Upper lobe of right lung (tissue), 1 donor: Measurements from ENCODE around the gene PARP16. TPM values are rescaled to one million over a fixed set of nuclear protein-coding genes. Genes with fewer than 3 reads are reported as not detected.

ENCODE experiments used
- ATAC-seq: fragments of 200-7000 bp; cut with Tn5 transposase; one replicate; pipeline ENCODE4 v1.9.1; 2020; ENCODE audit warnings: mild to moderate bottlenecking, moderate library complexity
- DNase-seq: peaks from one replicate; pipeline ENCODE4 v3.0.0-alpha.2; 2020
- H3K27ac ChIP-seq: fragments of 200-600 bp; one replicate; pipeline ENCODE4 v1.8.0; 2022
- H3K27me3 ChIP-seq: fragments of 200-600 bp; one replicate; pipeline ENCODE4 v1.8.0; 2022; ENCODE audit warnings: mild to moderate bottlenecking
- H3K36me3 ChIP-seq: fragments of 200-600 bp; one replicate; pipeline ENCODE4 v1.8.0; 2022
- H3K4me1 ChIP-seq: fragments of 200-600 bp; one replicate; pipeline ENCODE4 v1.8.0; 2022
- H3K4me3 ChIP-seq: fragments of 200-600 bp; one replicate; pipeline ENCODE4 v1.8.0; 2022; ENCODE audit warnings: mild to moderate bottlenecking
- H3K9me3 ChIP-seq: fragments of 200-600 bp; one replicate; pipeline ENCODE4 v1.8.0; 2022
- intact Hi-C: fragments of 100-400 bp; cut with DNase I; formaldehyde crosslinking; loops from one replicate; pipeline ENCODE4 v1.11.0; 2022
- total RNA-seq: library from RNA; stranded (reverse); fragmentation: NEBNext Ultra II Directional; extraction: Animal tissue kit (Norgen Biotek cat#: 25700); gene quantifications from one replicate; pipeline ENCODE4 v1.2.1, GENCODE V29; 2021
- TF ChIP-seq, protein P1 (sequence below): fragments of 200-600 bp; IDR thresholded peaks from one replicate; pipeline ENCODE4 v1.8.0; 2022; ENCODE audit warnings: antibody characterized with exemption
- donor health status: DM: no; HTN: yes; CAD: no; lungs with severe emphysema.

The PARP16 gene
- total RNA-seq, 1 donor from 2014 or later, result 8.3 TPM

GRCh38 chr15:65285291-65286068 is 1.2 kb downstream of the PARP16 start:
- DNase-seq, result no peak
- ATAC-seq, result no peak
- Histone ChIP-seq H3K36me3 (no peaks in the 10 kb centered on the region), H3K4me1 (peaks cover 14% of the 10 kb centered on the region), H3K4me3 (peak overlapping the region; percentile 68), H3K9me3 (no peaks in the 10 kb centered on the region), H3K27ac (peak overlapping the region; percentile 80), H3K27me3 (no peaks in the 10 kb centered on the region)
- intact Hi-C loops, result no loop called here
- TF ChIP-seq, protein P1, sequence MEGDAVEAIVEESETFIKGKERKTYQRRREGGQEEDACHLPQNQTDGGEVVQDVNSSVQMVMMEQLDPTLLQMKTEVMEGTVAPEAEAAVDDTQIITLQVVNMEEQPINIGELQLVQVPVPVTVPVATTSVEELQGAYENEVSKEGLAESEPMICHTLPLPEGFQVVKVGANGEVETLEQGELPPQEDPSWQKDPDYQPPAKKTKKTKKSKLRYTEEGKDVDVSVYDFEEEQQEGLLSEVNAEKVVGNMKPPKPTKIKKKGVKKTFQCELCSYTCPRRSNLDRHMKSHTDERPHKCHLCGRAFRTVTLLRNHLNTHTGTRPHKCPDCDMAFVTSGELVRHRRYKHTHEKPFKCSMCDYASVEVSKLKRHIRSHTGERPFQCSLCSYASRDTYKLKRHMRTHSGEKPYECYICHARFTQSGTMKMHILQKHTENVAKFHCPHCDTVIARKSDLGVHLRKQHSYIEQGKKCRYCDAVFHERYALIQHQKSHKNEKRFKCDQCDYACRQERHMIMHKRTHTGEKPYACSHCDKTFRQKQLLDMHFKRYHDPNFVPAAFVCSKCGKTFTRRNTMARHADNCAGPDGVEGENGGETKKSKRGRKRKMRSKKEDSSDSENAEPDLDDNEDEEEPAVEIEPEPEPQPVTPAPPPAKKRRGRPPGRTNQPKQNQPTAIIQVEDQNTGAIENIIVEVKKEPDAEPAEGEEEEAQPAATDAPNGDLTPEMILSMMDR, result no peak

GRCh38 chr15:65278480-65278879 is 8.2 kb downstream of the PARP16 start:
- ATAC-seq, result peak; percentile 24
- H3K4me3 ChIP-seq, result no peak overlapping the region
- H3K27me3 ChIP-seq, result no peaks in the 10 kb centered on the region
- intact Hi-C loops, result no loop called here
- H3K9me3 ChIP-seq, result no peaks in the 10 kb centered on the region
- peaks cover 5% of the 10 kb centered on the region for H3K4me1 ChIP-seq
- DNase-seq, result no peak
- TF ChIP-seq, protein P1, result no peak
- H3K27ac ChIP-seq, result no peak overlapping the region
- no peaks in the 10 kb centered on the region for H3K36me3 ChIP-seq

DNA sequence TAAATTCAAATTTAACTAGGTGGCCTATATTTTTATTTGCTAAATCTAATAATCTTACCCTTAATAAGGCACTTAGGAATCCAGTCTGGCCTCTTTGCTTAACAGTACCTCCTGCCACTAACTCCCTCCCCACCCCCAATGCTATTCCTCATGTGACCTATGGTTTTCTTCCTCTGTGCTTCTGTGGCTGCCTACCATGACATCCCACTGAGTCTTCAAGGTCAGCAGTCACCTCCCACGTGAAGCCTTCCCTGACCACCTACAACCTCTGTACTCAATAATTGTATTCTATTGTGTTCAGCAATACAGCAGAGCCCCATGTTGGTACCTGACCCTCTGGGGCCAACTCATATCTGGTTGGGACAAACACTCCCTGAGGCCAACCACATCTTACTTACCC is 9.7 kb downstream of the PARP16 start:
- H3K4me3 ChIP-seq, result no peak overlapping the region
- H3K27me3 ChIP-seq, result no peaks in the 10 kb centered on the region
- H3K4me1 ChIP-seq, result peaks cover 5% of the 10 kb centered on the region
- intact Hi-C loops, result no loop called here
- H3K9me3 ChIP-seq, result no peaks in the 10 kb centered on the region
- H3K27ac ChIP-seq, result no peak overlapping the region
- H3K36me3 ChIP-seq, result no peaks in the 10 kb centered on the region
- TF ChIP-seq, protein P1, result no peak
- no peak for DNase-seq
- peak; percentile 62 for ATAC-seq

GRCh38 chr15:65275728-65276126 is 11.0 kb downstream of the PARP16 start:
- ATAC-seq (no peak), DNase-seq (no peak)
- TF ChIP-seq, protein P1, result no peak
- Histone ChIP-seq H3K9me3 (no peaks in the 10 kb centered on the region), H3K4me1 (peaks cover 6% of the 10 kb centered on the region), H3K27ac (no peak overlapping the region), H3K4me3 (no peak overlapping the region), H3K27me3 (no peaks in the 10 kb centered on the region), H3K36me3 (no peaks in the 10 kb centered on the region)
- intact Hi-C loops, result no loop called here

DNA sequence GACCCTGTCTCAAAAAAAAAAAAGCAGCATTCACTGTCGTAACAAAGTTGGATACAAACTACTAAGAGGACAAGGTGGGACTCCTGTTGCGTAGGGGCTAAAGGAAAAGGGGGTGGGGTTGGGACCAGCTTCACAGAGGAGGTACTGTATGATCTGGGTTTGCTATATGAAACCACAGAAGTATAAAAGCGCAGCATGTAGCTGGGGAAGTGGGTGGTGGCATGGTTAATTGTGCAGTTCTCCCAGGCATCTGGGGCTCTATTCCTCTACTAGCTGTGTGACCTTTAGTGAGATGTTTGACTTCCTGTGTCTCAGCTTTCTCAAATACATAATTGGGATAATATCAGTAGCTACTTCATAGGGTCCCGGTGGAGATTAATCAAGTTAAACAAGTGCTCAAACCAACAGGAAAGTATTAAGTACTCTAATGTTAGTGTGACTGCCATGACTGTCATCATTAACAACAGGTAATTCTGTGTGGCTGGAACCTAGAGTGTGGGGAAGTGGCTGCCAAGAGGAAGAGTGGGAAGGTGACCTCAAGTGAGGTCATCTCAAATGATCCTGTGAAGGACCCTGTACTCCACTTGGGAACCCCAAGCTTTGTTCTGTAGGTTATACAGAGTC is 11.5 kb downstream of the PARP16 start:
- intact Hi-C loops, result no loop called here
- Histone ChIP-seq H3K4me3 (no peak overlapping the region), H3K4me1 (peaks cover 8% of the 10 kb centered on the region), H3K27me3 (no peaks in the 10 kb centered on the region), H3K36me3 (peaks cover 3% of the 10 kb centered on the region), H3K27ac (no peak overlapping the region), H3K9me3 (no peaks in the 10 kb centered on the region)
- DNase-seq (no peak), ATAC-seq (no peak)
- TF ChIP-seq, protein P1, result no peak
